ENCODE measurements around the gene SLC5A2.
A peak's percentile ranks its signal among the peaks of the same experiment; 100 is the strongest.
"Not testable (repeated sequence)": the region's sequence is repeated elsewhere in the genome, so short reads cannot be mapped to it uniquely, and the experiment has no call there.

Gene SLC5A2

DNA sequence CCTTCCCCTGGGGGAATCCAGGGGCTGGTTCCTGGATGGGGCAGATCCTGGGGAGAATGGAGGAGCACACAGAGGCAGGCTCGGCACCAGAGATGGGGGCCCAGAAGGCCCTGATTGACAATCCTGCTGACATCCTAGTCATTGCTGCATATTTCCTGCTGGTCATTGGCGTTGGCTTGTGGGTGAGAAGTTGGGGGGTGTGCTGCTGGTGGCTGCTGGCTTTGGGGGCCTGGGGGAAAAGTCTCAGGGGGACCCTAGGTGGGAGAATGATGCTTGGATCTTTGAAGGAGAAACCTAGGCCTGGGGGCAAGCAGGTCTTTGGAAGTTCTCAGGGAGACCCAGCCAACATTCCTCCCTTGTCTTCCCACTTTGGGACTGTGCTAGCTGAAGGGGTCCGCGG is at the start of gene SLC5A2:
SLC5A2 (plus strand) TSS at position 43 of the 400 bp plus-strand sequence; CDS start at position 57, 14 bp downstream.
- DNase-seq: no peak

DNA sequence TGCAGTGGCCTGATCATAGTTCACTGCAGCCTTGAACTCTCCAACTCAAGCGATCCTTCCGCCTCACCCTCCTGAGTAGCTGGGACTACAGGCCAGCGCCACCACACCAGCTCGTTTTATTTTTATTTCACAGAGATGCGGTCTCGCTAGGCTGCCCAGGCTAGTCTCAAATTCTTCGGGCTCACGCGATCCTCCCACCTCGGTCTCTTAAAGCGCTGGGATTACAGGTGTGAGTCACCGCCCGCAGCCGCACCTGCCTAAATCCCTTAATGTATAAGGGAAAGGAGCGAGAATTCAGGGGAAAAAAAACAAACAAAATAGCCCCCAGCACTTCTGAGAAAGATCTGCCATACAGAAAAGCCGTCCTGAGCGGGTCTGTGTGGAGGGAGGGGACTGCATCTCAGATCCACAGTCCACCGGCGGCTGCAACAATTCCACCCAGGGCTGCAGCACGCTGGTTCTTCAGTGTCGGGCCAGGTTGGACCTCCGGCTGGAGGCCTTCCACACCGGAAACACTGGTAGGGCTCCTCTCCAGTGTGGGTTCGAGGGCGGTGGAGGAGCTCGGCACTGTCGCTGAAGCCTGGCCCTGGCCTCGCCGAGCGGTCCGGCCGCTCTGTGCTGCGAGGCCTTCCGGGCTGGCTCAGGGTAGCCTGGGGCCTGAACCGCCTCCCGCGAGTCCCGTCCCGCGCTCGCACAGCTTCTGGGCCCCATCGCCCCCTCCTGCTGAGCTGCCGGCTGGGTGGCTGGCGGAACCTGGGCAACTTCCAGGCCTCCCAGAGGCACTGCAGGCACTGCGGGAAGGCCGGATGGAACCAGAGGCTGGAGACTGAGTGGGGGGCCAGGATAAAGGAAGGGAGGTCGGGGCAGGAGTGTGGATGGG is 47.3 kb upstream of the SLC5A2 start:
- DNase-seq: no peak

DNA sequence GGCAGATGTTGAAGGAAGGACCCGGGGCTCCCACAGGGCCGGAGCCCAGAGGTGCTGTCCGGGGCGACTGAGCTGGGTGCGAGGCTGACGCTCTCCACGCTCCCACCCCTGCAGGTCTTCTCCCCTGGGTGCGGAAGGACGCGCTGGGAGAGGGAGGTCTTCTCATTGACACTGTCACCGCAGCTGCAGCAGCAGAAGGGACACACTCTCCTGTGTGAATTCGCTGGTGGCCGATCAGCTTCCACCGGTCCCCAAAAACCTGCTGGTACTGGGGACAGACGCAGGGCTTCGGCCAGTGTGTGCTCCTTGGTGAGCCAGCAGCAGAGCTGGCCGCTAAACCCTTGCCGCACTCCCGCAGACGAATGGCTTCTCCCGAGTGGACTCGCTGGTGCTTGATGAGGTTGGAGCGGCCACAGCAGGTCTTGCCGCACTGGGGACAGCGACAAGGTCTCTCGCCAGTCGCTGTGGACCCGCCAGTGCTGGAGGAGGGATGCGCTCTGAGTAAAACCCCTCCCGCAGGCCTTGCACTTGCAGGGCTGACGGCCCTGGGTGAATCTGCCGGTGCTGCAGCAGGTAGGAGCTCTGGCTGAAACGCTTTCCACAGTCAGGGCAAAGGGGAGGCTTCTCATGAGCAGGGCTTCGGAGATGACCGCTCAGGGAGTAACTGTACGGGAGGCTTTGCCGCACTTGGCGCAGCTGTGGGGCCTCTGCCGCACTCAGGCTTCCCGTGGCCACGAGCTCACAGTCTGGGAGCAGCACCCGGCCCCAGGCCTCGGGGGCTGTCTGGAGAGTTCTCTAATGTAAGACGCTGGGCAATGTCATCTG is 46.5 kb upstream of the SLC5A2 start:
- DNase-seq: no peak

- no peak for DNase-seq
These were observed 44.5 kb upstream of the SLC5A2 start for GRCh38 chr16:31438414-31438813.

DNA sequence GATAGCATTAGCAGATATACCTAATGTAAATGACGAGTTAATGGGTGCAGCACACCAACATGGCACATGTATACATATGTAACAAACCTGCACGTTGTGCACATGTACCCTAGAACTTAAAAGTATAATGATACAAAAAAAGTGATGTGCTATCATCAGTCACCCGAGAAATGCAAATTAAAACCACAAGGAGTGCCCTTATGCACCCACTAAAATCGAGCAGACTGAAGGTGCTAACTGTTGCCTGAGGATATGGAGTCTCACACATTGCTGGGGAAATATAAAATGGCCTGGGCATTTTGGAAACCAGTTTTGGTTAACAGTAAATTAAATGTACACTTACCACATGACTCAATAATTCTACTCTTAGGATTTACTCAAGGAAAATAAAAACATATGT is 43.9 kb upstream of the SLC5A2 start:
- DNase-seq: not testable (repeated sequence)

GRCh38 chr16:31439519-31439918 is 43.4 kb upstream of the SLC5A2 start:
- DNase-seq: no peak

DNA sequence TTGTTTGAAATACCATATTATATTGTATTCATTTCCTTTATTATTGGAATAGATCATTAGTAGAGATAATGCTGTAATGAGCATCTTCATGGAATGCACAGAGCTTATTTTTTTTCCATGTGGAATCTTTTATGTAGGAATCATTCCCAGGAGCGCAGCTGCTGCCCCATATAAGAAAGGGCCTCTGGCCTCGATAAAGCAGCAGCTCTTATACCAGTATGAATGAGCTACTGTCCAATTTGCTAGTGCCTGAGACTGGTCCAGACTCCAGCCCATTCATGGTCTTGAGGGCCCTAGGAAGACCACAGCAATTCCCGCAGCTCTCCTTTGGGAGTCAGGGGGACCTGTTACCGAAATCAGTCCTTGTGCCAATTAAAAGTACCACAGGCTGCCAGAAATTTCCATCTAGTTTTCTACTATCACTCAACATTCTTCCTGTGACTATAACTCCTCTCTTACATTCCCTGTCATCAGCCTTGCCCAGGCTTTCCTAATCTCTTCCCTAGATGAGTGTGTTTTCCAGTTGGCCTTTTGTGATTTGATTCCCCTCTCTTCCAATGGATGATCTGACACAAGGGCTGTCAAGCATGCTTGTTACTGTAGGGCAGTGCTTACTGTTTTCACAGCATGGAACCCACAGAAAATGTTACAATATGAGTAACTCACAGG is 42.3 kb upstream of the SLC5A2 start:
- no peak for DNase-seq

- DNase-seq: no peak
These were observed 41.0 kb upstream of the SLC5A2 start for GRCh38 chr16:31441956-31442355.

DNA sequence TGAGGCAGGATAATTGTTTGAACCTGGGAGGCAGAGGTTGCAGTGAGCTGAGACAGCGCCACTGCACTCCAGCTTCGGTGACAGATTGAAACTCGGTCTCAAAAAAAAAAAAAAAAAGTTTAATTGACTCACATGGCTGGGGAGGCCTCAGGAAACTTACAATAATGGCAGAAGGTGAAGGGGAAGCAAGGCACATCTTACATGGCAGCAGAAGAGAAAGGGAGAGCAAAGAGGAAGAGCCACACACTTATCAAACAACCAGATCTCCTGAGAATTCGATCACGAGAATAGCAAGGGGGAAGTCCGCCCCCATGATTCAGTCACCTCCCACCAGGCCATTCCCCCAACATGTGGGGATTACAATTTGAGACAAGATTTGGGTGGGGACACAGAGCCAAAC is 37.0 kb upstream of the SLC5A2 start:
- DNase-seq: not testable (repeated sequence)

DNA sequence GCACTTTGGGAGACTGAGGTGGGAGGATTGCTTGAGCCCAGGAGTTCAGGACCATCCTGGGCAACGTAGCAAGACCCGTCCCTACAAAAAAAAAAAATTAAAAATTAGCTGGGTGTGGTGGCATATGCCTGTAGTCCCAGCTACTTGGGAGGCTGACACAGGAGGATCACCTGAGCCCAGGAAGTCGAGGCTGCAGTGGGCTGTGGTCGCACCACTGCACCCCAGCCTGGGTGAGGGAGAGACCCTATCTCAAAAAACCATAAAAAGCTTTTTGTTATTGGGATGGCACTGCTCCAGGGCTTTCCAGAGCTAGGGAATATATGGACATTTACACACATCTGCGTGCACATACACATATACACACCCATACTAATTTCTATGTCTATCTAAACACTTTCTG is 31.7 kb upstream of the SLC5A2 start:
- DNase-seq: no peak

GRCh38 chr16:31451681-31452351 is 31.1 kb upstream of the SLC5A2 start:
- no peak for DNase-seq

DNA sequence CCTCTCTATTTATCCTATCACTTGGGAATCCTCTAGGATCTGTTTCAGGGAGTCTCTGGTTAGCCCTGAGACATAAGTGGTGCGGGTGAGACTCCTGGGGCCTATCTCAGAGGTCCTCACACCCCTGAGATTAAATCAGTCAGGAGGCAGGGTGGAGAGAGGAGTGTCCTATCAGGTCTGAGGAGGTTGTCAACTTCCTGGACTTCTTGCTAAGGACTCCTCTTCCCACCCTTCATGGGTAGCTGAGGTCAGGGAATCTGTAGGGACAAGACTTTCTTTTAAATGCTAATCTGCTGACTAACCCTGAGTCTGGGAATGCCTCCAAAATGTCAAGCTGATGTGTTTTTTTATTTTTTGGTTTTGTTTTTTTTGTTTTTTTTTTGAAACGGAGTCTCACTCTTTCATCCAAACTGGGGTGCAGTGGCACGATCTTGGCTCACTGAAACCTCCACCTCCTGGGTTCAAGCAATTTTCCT is 30.3 kb upstream of the SLC5A2 start:
- DNase-seq: no peak

DNA sequence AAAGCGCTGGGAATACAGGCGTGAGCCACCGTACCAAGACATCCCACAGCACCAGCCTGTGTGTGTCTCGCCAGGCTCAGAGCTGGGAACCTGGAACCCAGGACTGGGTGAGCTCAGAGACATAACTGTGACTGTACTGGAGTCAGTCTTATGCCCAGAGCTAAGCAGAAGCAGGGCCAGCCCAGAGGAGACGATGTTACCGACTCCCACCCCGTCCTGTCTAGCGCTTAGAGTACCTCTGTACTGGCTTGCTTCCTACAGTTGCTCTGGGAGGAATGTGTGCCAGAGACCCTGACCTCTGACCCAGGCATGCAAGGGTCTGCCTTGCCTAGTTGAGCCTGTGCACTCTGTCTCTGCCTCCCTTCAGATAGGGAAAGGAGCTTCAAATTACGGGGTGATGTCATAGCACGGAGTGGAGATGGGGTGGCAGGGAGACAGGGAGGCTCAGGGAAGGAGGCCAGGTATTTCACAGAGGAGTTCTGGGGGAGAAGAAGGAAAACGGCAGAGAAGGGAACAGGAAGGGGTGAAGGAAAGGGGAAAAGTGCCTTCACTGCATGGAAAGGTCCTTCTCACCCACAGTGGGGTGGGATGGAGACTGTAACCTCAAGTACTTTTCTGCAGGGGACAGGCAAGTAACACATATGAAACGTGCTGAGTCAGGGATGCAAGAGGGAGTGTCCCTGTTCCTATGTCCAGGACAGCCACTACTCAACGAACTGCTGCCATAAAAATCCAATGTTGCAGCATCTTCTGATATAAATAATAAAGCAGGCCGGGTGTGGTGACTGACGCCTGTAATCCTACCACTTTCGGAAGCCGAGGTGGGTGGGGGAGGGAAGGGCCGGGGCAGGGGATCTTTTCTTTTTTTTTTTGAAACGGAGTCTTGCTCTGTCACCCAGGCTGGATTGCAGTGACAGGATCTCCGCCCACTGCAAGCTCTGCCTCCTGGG is 29.4 kb upstream of the SLC5A2 start:
- no peak for DNase-seq

DNA sequence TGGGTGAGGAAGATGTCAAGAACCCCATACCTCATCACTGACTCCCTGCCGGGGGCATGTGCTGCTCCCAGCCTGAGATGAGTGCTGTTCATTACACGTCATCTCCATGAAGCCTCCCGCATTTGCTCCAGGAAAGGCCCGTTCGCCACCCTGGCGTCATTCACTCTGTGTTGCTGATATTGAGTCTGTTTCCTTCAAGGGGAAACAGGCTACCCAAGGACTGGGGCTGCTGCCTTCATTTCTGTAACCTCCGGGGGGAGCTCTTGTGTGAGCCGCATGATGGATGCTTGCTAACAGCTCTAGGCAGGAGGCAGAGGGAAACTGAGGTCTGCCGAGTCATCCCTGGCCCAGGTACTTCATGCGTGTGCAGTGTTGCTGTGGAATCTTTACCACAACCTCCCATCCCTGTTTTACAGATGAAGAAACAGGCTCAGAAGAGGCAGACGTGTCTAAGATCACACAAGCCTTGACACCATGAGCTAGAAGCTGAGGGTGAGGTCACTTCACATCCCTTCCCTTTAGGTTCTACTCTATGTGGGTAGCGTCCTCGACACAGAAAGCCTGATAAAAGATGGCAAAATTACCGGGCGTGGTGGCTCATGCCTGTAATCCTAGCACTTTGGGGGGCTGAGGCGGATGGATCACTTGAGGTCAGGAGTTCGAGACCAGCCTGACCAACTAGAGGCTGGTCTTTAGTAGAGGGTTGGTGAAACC is 27.2 kb upstream of the SLC5A2 start:
- DNase-seq: peak in 2 of 6 experiments; percentile 11 to 22

DNA sequence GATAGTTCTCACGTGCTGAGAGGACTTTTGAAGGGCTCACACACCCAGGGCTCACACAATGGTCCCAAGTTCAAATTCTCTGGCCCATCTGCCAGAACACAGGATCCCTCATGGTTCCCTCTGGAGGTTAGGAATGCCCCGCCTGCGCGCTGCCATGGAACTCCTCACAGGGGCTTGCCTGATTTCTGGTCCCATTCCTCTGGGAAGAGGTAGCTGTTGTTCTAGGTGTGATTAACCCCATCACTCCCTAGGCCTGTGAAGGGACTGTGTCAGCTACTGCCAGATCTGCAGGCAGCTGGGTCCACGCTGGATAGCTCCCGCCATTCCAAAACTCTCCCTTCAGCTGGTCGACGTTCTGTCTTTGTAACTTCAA is 25.9 kb upstream of the SLC5A2 start:
- DNase-seq: no peak

GRCh38 chr16:31458073-31458843 is 24.7 kb upstream of the SLC5A2 start:
- peak; percentile 28 to 70 (median 52) for DNase-seq

GRCh38 chr16:31458844-31459686 is 23.9 kb upstream of the SLC5A2 start, which contains the start of gene ARMC5:
Gene ARMC5, plus strand, starts transcription at chr16:31459501. Its CDS starts 24 bp downstream, at chr16:31459525.
- DNase-seq: peak; percentile 96 to 100 (median 98)

GRCh38 chr16:31459687-31460581 is 23.0 kb upstream of the SLC5A2 start:
- DNase-seq: peak; percentile 99 to 100 (median 100)
